H1 (cell line): Measurements from ENCODE around the gene OR12D2. TPM values are rescaled to one million over a fixed set of nuclear protein-coding genes. Genes with fewer than 3 reads are reported as not detected.

ENCODE experiments used
- CTCF ChIA-PET: fragments of 300-600 bp; sonication (Branson Sonifier 250); formaldehyde crosslinking; loops from one replicate; lab custom pipeline; 2021; ENCODE audit not compliant: partially characterized antibody; lab: Charles Lee
- POLR2A ChIA-PET: fragments of 300-600 bp; sonication (Branson Sonifier 250); formaldehyde crosslinking; loops from one replicate; lab custom pipeline; 2021; ENCODE audit warnings: inconsistent platforms; ENCODE audit not compliant: partially characterized antibody; lab: Charles Lee
- DNase-seq, 2 experiments: peaks; one replicate each; pipeline versions ENCODE4 v3.0.0 to v3.0.0-alpha.2; 2010 to 2022; ENCODE audit warnings: low spot score in 2 of 2, low read depth in 1 of 2, mixed read lengths in 1 of 2
- FAIRE-seq: peaks from 2 replicates; lab custom pipeline; 2011; peaks lifted over from hg19 to GRCh38; lab: Jason Lieb, UNC
- H2AFZ ChIP-seq: 2 replicates; pipeline ENCODE4 v1.8.1; 2012; ENCODE audit warnings: low read length, inconsistent platforms
- H2AK5ac ChIP-seq: 2 replicates; pipeline ENCODE4 v1.6.1; 2013; ENCODE audit warnings: low read depth, low read length
- H2BK120ac ChIP-seq: replicated peaks from 2 replicates; pipeline ENCODE3; 2013; ENCODE audit warnings: low read depth, low read length, inconsistent platforms
- H2BK12ac ChIP-seq: 2 replicates; pipeline ENCODE4 v1.6.1; 2013; ENCODE audit warnings: low read depth, low read length
- H2BK15ac ChIP-seq: 2 replicates; pipeline ENCODE4 v1.6.1; 2013; ENCODE audit warnings: low read length
- H2BK20ac ChIP-seq: 2 replicates; pipeline ENCODE4 v1.6.1; 2013; ENCODE audit warnings: low read length
- H2BK5ac ChIP-seq: 2 replicates; pipeline ENCODE4 v1.6.1; 2013; ENCODE audit warnings: low read depth, low read length
- H3K14ac ChIP-seq: 2 replicates; pipeline ENCODE4 v1.6.1; 2013; ENCODE audit warnings: inconsistent platforms; ENCODE audit not compliant: insufficient read length
- H3K18ac ChIP-seq: 2 replicates; pipeline ENCODE4 v1.6.1; 2013; ENCODE audit warnings: low read length; ENCODE audit errors: extremely low read depth
- H3K23ac ChIP-seq: 2 replicates; pipeline ENCODE4 v1.6.1; 2013; ENCODE audit warnings: inconsistent platforms; ENCODE audit not compliant: insufficient read length
- H3K23me2 ChIP-seq: 2 replicates; pipeline ENCODE4 v1.6.1; 2013; ENCODE audit warnings: low read depth, low read length
- H3K27ac ChIP-seq: 2 replicates; pipeline ENCODE4 v1.6.1; 2011; ENCODE audit warnings: low read depth, low read length, inconsistent platforms
- H3K27me3 ChIP-seq, 4 experiments: replicated peaks in 1 of 4; 1 replicate in 1 of 4; 2 replicates in 3 of 4; pipeline versions ENCODE4 v1.6.1 to v1.8.1; 2011 to 2013; ENCODE audit warnings: low read length in 3 of 4, mild to moderate bottlenecking in 3 of 4, inconsistent platforms in 2 of 4, mixed read lengths in 2 of 4, moderate library complexity in 1 of 4; ENCODE audit not compliant: control insufficient read depth in 3 of 4, insufficient read depth in 3 of 4; ENCODE audit errors: extremely low read depth in 1 of 4
- H3K36me3 ChIP-seq, 4 experiments: 2 replicates each; pipeline versions ENCODE4 v1.6.1 to v1.8.1; 2011 to 2013; ENCODE audit warnings: mild to moderate bottlenecking in 4 of 4, low read length in 3 of 4, moderate library complexity in 2 of 4, control low read depth in 1 of 4, inconsistent platforms in 1 of 4; ENCODE audit not compliant: insufficient read depth in 4 of 4, control insufficient read depth in 2 of 4
- H3K4ac ChIP-seq: replicated peaks from 2 replicates; pipeline ENCODE3; 2013; ENCODE audit warnings: low read length, low read depth, mixed read lengths, inconsistent platforms; ENCODE audit not compliant: insufficient read length
- H3K4me1 ChIP-seq, 4 experiments: replicated peaks in 1 of 4; 1 replicate in 1 of 4; 2 replicates in 3 of 4; pipeline versions ENCODE4 v1.6.1 to v1.8.1; 2011 to 2013; ENCODE audit warnings: low read length in 3 of 4, inconsistent platforms in 2 of 4, mixed read lengths in 1 of 4; ENCODE audit not compliant: insufficient read depth in 4 of 4, control insufficient read depth in 3 of 4
- H3K4me2 ChIP-seq, 2 experiments: 2 replicates each; pipeline versions ENCODE4 v1.6.1 to v1.8.1; 2011 to 2013; ENCODE audit warnings: low read depth in 2 of 2, low read length in 2 of 2, control low read depth in 1 of 2, inconsistent platforms in 1 of 2, mild to moderate bottlenecking in 1 of 2; ENCODE audit not compliant: insufficient read depth in 1 of 2
- H3K4me3 ChIP-seq, 4 experiments: fragments of 200-600, 300-600 bp in 1 of 4; sonication (generic), shearing (Covaris generic), sonication (Bioruptor Twin) in 1 of 4; 2 replicates each; pipeline versions ENCODE4 v1.5.1 to v1.8.1; 2011 to 2016; ENCODE audit warnings: low read length in 4 of 4, low read depth in 3 of 4, control low read depth in 2 of 4, inconsistent platforms in 2 of 4, mild to moderate bottlenecking in 2 of 4, mixed read lengths in 1 of 4, moderate library complexity in 1 of 4; ENCODE audit not compliant: insufficient read depth in 2 of 4; ENCODE audit errors: extremely low read depth in 1 of 4
- H3K56ac ChIP-seq: replicated peaks from 2 replicates; pipeline ENCODE3; 2013; ENCODE audit warnings: low read depth, mild to moderate bottlenecking, mixed read lengths, low read length, inconsistent platforms; ENCODE audit not compliant: insufficient read length
- H3K79me1 ChIP-seq: 2 replicates; pipeline ENCODE4 v1.6.1; 2013; ENCODE audit warnings: low read depth, low read length, control low read depth
- H3K79me2 ChIP-seq, 2 experiments: 2 replicates each; pipeline versions ENCODE4 v1.6.1 to v1.8.1; 2012 to 2013; ENCODE audit warnings: low read length in 2 of 2, mild to moderate bottlenecking in 2 of 2, inconsistent platforms in 1 of 2; ENCODE audit not compliant: insufficient read depth in 2 of 2, control insufficient read depth in 1 of 2
- H3K9ac ChIP-seq, 4 experiments: replicated peaks in 1 of 4; 1 replicate in 1 of 4; 2 replicates in 3 of 4; pipeline versions ENCODE4 v1.6.1 to v1.8.1; 2011 to 2013; ENCODE audit warnings: low read depth in 3 of 4, low read length in 3 of 4, control low read depth in 2 of 4, mild to moderate bottlenecking in 2 of 4, moderate library complexity in 2 of 4, inconsistent platforms in 1 of 4; ENCODE audit errors: extremely low read depth in 1 of 4
- H3K9me3 ChIP-seq, 2 experiments: 2 replicates each; pipeline versions ENCODE4 v1.6.1 to v1.8.1; 2012 to 2013; ENCODE audit warnings: mild to moderate bottlenecking in 2 of 2, moderate library complexity in 2 of 2, control low read depth in 1 of 2, inconsistent platforms in 1 of 2, low read depth in 1 of 2, low read length in 1 of 2, mixed read lengths in 1 of 2; ENCODE audit not compliant: insufficient read depth in 2 of 2
- H4K20me1 ChIP-seq, 2 experiments: replicated peaks in 1 of 2; 2 replicates each; pipeline versions ENCODE3 to v1.8.1; 2011 to 2013; ENCODE audit warnings: inconsistent platforms in 2 of 2, low read length in 2 of 2, mild to moderate bottlenecking in 1 of 2; ENCODE audit not compliant: insufficient read depth in 2 of 2, control insufficient read depth in 1 of 2
- H4K5ac ChIP-seq: 2 replicates; pipeline ENCODE4 v1.6.1; 2013; ENCODE audit warnings: low read length, low read depth, mixed read lengths, inconsistent platforms; ENCODE audit not compliant: insufficient read length
- H4K8ac ChIP-seq: 2 replicates; pipeline ENCODE4 v1.8.0; 2013; ENCODE audit warnings: mild to moderate bottlenecking, moderate library complexity, low read length, inconsistent platforms; ENCODE audit not compliant: insufficient read depth; ENCODE audit errors: extremely low read depth
- H4K91ac ChIP-seq: replicated peaks from 2 replicates; pipeline ENCODE3; 2013; ENCODE audit warnings: low read length, mixed read lengths, inconsistent platforms; ENCODE audit not compliant: insufficient read length
- BRCA1 ChIP-seq: IDR thresholded peaks from 2 replicates; pipeline ENCODE4 v1.6.1; 2012; ENCODE audit warnings: low read depth, low read length, improper control_type of control experiment
- GABPA ChIP-seq: IDR thresholded peaks from 2 replicates; pipeline ENCODE4 v1.6.1; 2011; ENCODE audit warnings: mild to moderate bottlenecking, low read length, moderate library complexity, borderline replicate concordance; ENCODE audit not compliant: insufficient read depth
- RAD21 ChIP-seq, 2 experiments: IDR thresholded peaks in 1 of 2; conservative IDR thresholded peaks in 1 of 2; 2 replicates each; pipeline ENCODE4 v1.6.1; 2011; ENCODE audit warnings: low read depth in 2 of 2, low read length in 2 of 2, improper control_type of control experiment in 1 of 2, inconsistent platforms in 1 of 2, mild to moderate bottlenecking in 1 of 2, moderate library complexity in 1 of 2
- RNF2 ChIP-seq: fragments of 200-900, 300-1000 bp; sonication (generic); IDR thresholded peaks from 2 replicates; pipeline ENCODE4 v1.7.1; 2016; ENCODE audit warnings: borderline replicate concordance, low read depth, mild to moderate bottlenecking, antibody characterized with exemption, low read length; ENCODE audit not compliant: poor library complexity, severe bottlenecking; ENCODE audit errors: missing control alignments
- SUZ12 ChIP-seq: fragments of 200-600 bp; sonication (generic); IDR thresholded peaks from 2 replicates; pipeline ENCODE4 v1.6.1; 2012; ENCODE audit warnings: mild to moderate bottlenecking, inconsistent platforms, low read length, moderate library complexity, mixed read lengths
- YY1 ChIP-seq: IDR thresholded peaks from 2 replicates; pipeline ENCODE4 v1.6.1; 2011; ENCODE audit warnings: low read depth, mild to moderate bottlenecking, low read length
- WGBS, 2 experiments: shearing (Covaris generic) in 1 of 2; methylation state at CpG; one replicate each; pipeline versions ENCODE4 v1.1.6 to v1.1.7; 2013 to 2015; ENCODE audit warnings: low lambda C conversion rate in 2 of 2, mixed read lengths in 2 of 2, inconsistent platforms in 1 of 2, low coverage in 1 of 2, missing lambda C conversion rate in 1 of 2; ENCODE audit not compliant: insufficient replicate concordance in 2 of 2, insufficient coverage in 1 of 2, insufficient read length in 1 of 2; ENCODE audit errors: extremely low coverage in 1 of 2, missing lambda C conversion rate in 1 of 2; 5-methylcytosine and 5-hydroxymethylcytosine counted together
- polyA plus RNA-seq, 7 experiments: library from polyadenylated mRNA; depleted of rRNA in 3 of 7; stranded (reverse) in 5 of 7; unstranded in 2 of 7; fragments of >200 nt in 5 of 7; fragments of 200-250 nt in 2 of 7; gene quantifications; 1 replicate in 5 of 7; 2 replicates in 1 of 7; 4 replicates in 1 of 7; pipeline versions ENCODE4 v1.2.1 to v1.2.3, GENCODE V29; 2011 to 2013; ENCODE audit warnings: missing spikeins in 2 of 7, mixed read lengths in 2 of 7
- total RNA-seq: library from RNA; stranded (reverse); fragmentation: NEBNext Ultra II Directional; extraction: Animal tissue kit (Norgen Biotek cat#: 25700); gene quantifications from 2 replicates; pipeline ENCODE4 v1.2.1, GENCODE V29; 2021
- TF ChIP-seq, protein P1 (sequence below): IDR thresholded peaks from 2 replicates; pipeline ENCODE4 v1.6.1; 2012; ENCODE audit warnings: inconsistent platforms

OR12D2 gene
- total and polyA plus RNA-seq, 2 of the 8 experiments (the other 6 are each of a cell fraction or from before 2014, with no cell fraction given): not detected

DNA sequence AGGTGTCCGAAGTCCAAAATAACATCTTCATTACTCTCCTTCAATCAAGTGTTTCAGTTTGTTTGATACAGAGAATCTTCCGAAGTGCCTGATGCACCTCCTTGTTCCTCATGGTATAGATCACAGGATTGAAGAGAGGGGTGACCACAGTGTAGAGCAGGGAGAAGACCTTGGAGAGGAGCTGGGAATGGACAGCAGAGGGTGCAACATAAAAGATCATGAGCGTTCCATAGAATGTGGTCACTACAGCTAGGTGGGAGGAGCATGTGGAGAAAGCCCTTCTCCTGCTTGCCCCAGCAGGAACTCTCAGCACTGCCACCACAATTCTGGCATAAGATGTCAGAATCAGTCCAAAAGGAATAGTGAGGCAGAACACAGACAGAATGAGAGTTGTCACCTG lies 31.2 kb downstream of the OR12D2 start:
- CTCF ChIA-PET: interaction anchor here (1.6 kb wide), 1 partner anchor 9 kb away, joined by 4 read pairs; no protein-coding TSS in a partner anchor
- POLR2A ChIA-PET: no interaction called here
- no peak for FAIRE-seq

More for the DNA sequence above, 31.2 kb downstream of the OR12D2 start:
- Histone ChIP-seq H3K4me2 (no peak overlapping the region), H3K9me3 (0 out of 4 replicates have a peak, but pooled peaks cover 0 to 3% of the 10 kb centered on the region in 2 experiments), H3K27me3 (no peaks in the 10 kb centered on the region), H2BK12ac (no peak overlapping the region; the same call in 1 of the 2 replicates), H3K23me2 (no peaks in the 10 kb centered on the region), H3K79me2 (no peaks in the 10 kb centered on the region), H3K18ac (no peak overlapping the region), H3K4me3 (no peak overlapping the region), H3K23ac (no peak overlapping the region), H2AFZ (no peak overlapping the region), H2BK20ac (no peak overlapping the region), H4K91ac (no peak overlapping the region), H3K14ac (no peak overlapping the region), H2AK5ac (no peak overlapping the region; the same call in 1 of the 2 replicates), H3K4ac (no peak overlapping the region), H4K20me1 (no peaks in the 10 kb centered on the region), H3K9ac (no peak overlapping the region), H4K8ac (no peak overlapping the region), H3K79me1 (no peaks in the 10 kb centered on the region), H3K36me3 (no peaks in the 10 kb centered on the region), H3K27ac (no peak overlapping the region), H2BK15ac (no peak overlapping the region), H3K4me1 (no peaks in the 10 kb centered on the region), H2BK5ac (no peak overlapping the region), H4K5ac (no peak overlapping the region), H2BK120ac (no peak overlapping the region), H3K56ac (no peak overlapping the region)
- TF ChIP-seq, protein P1, sequence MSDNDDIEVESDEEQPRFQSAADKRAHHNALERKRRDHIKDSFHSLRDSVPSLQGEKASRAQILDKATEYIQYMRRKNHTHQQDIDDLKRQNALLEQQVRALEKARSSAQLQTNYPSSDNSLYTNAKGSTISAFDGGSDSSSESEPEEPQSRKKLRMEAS: no peak
- no peak for TF ChIP-seq YY1
- no peak for TF ChIP-seq BRCA1
- no peak for TF ChIP-seq SUZ12
- TF ChIP-seq GABPA: no peak
- TF ChIP-seq RNF2: no peak
- 0 out of 4 replicates have a peak, but pooled peaks of 1 of the 2 experiments have one; percentile 8 for TF ChIP-seq RAD21 (IDR thresholded peaks at IDR 0.05 in 1 of 2, conservative IDR thresholded peaks at IDR 0.05 in 1 of 2; ENCODE audit: low read depth in 2 of 2, low read length in 2 of 2)
- no peak for DNase-seq
- 82% methylated on average over 3 of the region's 3 CpGs; no CpG with 5 or more reads in 1 of the 2 experiments for WGBS, 2 experiments
